ENCODE results near the gene SBNO2.

DNA sequence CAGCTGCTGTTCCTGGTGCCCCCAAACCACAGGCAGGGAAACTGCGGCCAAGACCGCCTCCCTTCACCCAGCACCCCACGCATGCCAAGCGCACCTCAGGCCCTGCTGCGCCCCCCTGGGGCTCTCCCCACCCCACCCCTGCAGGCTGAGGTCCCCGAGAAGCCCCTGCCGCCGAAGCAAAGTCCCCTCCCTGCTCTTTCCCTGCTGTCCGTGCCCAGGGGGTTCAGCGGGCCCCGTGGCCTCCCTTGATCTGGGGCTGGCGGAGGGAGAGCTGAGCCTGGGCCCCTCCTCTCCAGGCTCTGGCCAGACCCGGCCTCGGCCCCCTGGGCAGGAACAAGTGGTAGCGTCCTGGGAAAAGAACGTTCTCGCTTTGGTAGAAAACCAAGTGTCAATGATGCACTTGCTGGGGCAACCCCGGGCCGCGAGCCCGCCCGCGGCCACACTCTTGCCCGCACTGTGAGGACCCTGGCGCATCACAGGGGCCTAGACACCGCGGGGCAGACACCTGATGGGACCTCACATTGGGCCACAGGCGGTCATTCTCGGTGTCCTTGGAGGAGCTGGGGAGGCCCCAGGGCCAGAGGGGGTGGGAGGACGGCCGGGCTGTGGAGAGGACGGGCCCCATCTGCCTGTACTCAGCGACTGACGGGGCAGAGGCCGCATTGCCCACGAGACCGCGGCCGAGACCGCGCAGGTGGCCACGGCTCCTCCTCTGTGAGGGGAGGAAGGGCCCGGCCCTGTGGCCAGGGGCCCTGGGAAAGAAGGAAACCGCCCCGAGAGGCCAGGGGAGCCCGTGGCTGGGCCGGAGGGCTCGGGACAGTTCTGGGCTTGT lies 41.3 kb downstream of the SBNO2 start:
- TF ChIP-seq TAF1 (IDR thresholded peaks at IDR 0.05; ENCODE audit: borderline replicate concordance, insufficient read depth, low read length) (no peak), SIN3A (IDR thresholded peaks at IDR 0.05; ENCODE audit: borderline replicate concordance, insufficient read depth, low read length) (no peak), POLR2AphosphoS5 (IDR thresholded peaks at IDR 0.05; ENCODE audit: low read depth, low read length) (no peak)
